Subcutaneous abdominal adipose tissue (tissue), 5 donors: ENCODE measurements around the gene LRRTM3.

Experiments
- H3K27ac ChIP-seq: one replicate; pipeline ENCODE4 v1.7.0; 2013; ENCODE audit warnings: low read depth, mild to moderate bottlenecking, inconsistent platforms, low read length, moderate library complexity
- H3K27me3 ChIP-seq, 5 donors: one replicate each; pipeline ENCODE4 v1.7.0; 2013; ENCODE audit warnings: low read length in 5 of 5, inconsistent platforms in 1 of 5; ENCODE audit not compliant: control insufficient read depth in 5 of 5, insufficient read depth in 4 of 5
- H3K36me3 ChIP-seq, 5 donors: one replicate each; pipeline ENCODE4 v1.7.0; 2013; ENCODE audit warnings: low read length in 5 of 5; ENCODE audit not compliant: control insufficient read depth in 5 of 5, insufficient read depth in 5 of 5
- H3K4me1 ChIP-seq, 5 donors: one replicate each; pipeline ENCODE4 v1.7.0; 2013; ENCODE audit warnings: low read length in 5 of 5, mild to moderate bottlenecking in 3 of 5, moderate library complexity in 1 of 5; ENCODE audit not compliant: control insufficient read depth in 5 of 5, insufficient read depth in 5 of 5
- H3K4me3 ChIP-seq, 5 donors: one replicate each; pipeline ENCODE4 v1.7.0; 2013; ENCODE audit warnings: low read length in 5 of 5, low read depth in 1 of 5
- H3K9ac ChIP-seq, 5 donors: one replicate each; pipeline ENCODE4 v1.7.0; 2013; ENCODE audit warnings: low read length in 5 of 5, mild to moderate bottlenecking in 4 of 5, moderate library complexity in 3 of 5
- H3K9me3 ChIP-seq, 5 donors: one replicate each; pipeline ENCODE4 v1.7.0; 2013; ENCODE audit warnings: low read length in 5 of 5; ENCODE audit not compliant: control insufficient read depth in 5 of 5
- donor health status: healthy.
- donor health status: healthy.
- donor health status: healthy.
- donor health status: healthy.
- donor health status: healthy.

The LRRTM3 gene

DNA sequence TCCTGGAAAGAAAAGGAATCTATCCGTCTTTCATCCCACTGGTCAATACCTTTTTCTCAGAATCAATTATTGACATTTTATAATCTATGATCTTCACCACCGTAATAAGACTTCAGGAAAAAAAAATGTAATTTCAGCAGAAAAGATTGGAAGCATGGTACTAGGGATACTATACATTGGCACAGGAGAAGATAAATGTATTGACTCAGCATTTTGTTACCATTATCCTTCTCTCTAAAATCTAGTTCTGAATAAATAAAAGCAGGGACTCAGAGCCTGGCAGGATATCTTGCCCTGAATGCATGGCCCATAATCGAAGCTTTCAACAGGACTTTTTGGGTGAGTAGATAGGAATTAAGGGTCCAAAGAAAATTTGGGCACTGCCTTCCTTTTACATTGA, 120.7 kb downstream of the LRRTM3 start:
- Histone ChIP-seq H3K4me1 (no peaks in the 10 kb centered on the region), H3K4me3 (no peak overlapping the region), H3K9me3 (no peaks in the 10 kb centered on the region), H3K27me3 (no peaks in the 10 kb centered on the region), H3K27ac (no peak overlapping the region), H3K9ac (no peak overlapping the region), H3K36me3 (no peaks in the 10 kb centered on the region)

DNA sequence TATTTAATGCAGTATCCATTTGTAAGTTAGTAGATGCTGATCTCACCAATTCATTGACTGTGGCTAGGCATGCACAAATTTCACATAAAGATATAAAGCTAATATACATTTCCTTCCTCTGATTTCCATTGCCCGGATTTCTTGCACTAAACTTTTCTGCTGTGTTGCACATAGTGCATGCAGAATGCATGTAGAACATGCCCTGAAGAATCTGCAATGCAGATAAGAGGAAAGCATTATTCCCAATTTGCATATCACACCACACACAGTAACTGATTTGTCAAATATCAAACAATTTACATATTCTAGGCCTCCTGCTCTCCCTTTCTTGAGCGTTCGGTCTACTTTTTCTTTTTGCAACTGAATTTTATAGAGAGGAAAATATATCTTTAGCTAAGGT, 124.2 kb downstream of the LRRTM3 start:
- no peak overlapping the region for H3K4me3 ChIP-seq

DNA sequence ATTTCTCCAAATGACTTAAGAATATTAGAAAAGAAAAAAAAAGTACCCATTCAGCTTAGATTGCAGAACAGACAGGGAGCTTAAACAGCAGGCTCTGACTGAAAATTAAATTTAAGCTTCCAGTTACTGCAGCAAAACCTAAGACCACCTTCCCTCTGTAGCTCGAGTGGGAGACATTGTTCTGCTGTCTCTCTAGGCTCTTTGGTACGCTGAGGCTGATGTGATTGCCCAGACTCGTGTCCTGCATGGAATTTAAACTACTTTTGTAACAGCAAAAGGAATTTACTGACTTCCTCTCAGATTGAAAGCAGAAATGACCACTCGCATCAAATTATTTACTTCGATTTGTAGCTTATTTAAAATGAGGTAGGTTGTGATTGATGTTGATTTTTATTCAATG, 124.6 kb downstream of the LRRTM3 start:
- no peak overlapping the region for H3K4me3 ChIP-seq
- no peaks in the 10 kb centered on the region for H3K36me3 ChIP-seq
- no peaks in the 10 kb centered on the region for H3K27me3 ChIP-seq
- no peaks in the 10 kb centered on the region for H3K4me1 ChIP-seq
- H3K9ac ChIP-seq: no peak overlapping the region
- H3K27ac ChIP-seq: no peak overlapping the region
- no peaks in the 10 kb centered on the region for H3K9me3 ChIP-seq

More for the DNA sequence above, 124.2 kb downstream of the LRRTM3 start:
- H3K9me3 ChIP-seq: no peaks in the 10 kb centered on the region
- H3K36me3 ChIP-seq: no peaks in the 10 kb centered on the region
- no peaks in the 10 kb centered on the region for H3K27me3 ChIP-seq
- H3K27ac ChIP-seq: no peak overlapping the region
- H3K4me1 ChIP-seq: no peaks in the 10 kb centered on the region
- H3K9ac ChIP-seq: no peak overlapping the region

DNA sequence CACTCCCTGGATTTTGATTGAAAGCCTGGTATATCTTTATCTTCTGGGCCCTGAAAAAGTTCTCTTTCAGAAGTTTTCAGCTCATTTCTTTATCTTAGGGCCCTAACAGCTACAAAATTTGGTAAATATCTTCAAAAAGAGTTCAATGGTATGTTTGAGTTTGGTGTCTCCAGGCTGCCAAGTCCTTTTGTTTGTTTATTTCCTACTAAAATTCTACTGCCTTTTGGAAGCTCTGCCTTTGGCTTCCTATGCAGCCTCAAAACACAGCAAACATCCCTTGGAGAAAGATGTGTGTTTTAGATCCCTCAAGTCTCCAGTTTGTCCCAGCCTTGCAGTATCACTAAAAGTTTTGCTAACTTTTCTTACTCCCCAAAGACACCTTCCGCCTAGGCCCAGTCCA, 146.8 kb downstream of the LRRTM3 start:
- no peak overlapping the region for H3K4me3 ChIP-seq
- no peaks in the 10 kb centered on the region for H3K36me3 ChIP-seq
- H3K9me3 ChIP-seq: no peaks in the 10 kb centered on the region
- H3K27me3 ChIP-seq: no peaks in the 10 kb centered on the region
- H3K9ac ChIP-seq: no peak overlapping the region
- no peak overlapping the region for H3K27ac ChIP-seq
- H3K4me1 ChIP-seq: no peaks in the 10 kb centered on the region

DNA sequence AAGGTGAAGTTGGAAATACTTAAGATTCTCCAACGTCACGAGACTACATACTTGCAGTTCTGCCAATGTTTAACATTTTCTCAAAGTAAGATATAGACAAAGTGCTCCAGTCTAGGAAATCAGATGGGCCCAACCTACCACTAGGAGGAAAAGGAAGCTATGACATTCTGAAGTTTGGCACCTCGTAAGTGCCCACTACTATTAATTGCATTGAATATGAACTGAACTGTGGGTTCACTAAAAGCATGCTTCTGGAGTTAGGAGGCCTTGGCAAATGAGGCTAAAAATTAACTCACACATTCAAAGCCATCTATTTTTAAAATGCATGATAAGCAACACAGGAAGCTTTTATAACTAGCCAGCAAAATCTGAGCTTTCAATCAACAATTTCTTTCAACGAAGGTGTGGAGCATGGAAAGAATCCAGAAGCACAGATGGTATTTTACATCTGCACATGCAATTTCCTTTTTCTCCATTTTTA, 149.7 kb downstream of the LRRTM3 start:
- Histone ChIP-seq H3K9ac (no peak overlapping the region), H3K27me3 (no peaks in the 10 kb centered on the region), H3K36me3 (no peaks in the 10 kb centered on the region), H3K9me3 (no peaks in the 10 kb centered on the region), H3K4me3 (no peak overlapping the region), H3K27ac (no peak overlapping the region), H3K4me1 (no peaks in the 10 kb centered on the region)

DNA sequence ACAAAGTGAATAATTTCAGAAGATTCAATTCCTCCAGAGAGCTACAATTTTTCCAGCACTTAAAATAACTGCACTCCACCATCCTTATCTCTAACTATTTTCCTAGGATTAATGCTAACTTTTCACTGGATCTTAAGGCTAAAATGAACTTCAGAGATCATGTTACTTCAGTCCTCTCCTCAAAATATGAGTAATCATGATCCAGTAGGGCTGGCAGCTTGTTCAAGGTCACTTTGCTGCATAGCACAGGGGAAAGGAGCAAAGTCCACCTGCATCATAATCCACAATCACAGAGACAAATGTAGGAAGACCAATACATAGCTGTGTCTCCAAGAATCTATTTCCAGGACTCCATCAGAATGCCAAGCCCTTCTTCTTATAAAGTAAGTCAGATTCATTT, 150.3 kb downstream of the LRRTM3 start:
- Histone ChIP-seq H3K9ac (no peak overlapping the region), H3K4me1 (no peaks in the 10 kb centered on the region), H3K36me3 (no peaks in the 10 kb centered on the region), H3K4me3 (no peak overlapping the region), H3K27ac (no peak overlapping the region), H3K27me3 (no peaks in the 10 kb centered on the region), H3K9me3 (no peaks in the 10 kb centered on the region)

DNA sequence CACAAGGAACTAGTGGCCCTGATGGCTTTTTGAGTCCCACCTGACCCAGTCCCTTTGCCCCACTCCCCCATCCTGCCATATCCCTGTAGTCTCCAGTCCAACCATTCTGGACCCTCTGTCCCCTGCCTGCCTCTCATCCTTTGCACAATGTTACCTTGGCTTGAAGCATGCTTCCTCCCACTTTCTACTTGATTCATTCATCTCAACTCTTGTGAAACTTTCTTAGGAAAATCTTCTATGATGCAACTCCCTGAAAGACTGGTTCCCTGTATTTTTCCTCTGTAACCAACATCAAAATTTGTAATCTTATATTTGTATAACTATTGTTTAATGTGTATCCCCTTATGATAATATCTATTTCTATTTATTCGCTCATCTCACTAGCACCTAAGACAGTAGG, 151.5 kb downstream of the LRRTM3 start:
- Histone ChIP-seq H3K27ac (no peak overlapping the region), H3K27me3 (no peaks in the 10 kb centered on the region), H3K9ac (no peak overlapping the region), H3K4me3 (no peak overlapping the region), H3K36me3 (no peaks in the 10 kb centered on the region), H3K4me1 (no peaks in the 10 kb centered on the region), H3K9me3 (no peaks in the 10 kb centered on the region)

DNA sequence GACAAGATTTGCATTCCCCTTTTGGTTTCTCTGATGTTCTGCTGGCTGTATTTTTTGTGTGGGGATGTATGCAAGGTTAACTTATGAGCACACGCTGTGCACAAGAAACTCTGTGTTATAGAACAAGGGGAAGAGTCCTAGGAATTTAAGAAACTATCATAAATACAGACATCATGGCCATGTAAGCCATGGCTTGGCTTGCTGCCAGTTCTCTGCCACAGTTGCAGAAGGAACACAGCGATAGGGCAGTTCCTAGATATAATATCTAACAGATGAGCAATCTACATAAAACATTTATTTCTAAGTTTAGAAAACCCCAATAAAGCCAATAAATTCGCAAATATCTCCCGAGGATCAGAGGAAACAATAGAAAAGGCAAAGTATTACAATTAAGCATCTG, 153.3 kb downstream of the LRRTM3 start:
- no peaks in the 10 kb centered on the region for H3K9me3 ChIP-seq
- H3K9ac ChIP-seq: no peak overlapping the region
- no peaks in the 10 kb centered on the region for H3K36me3 ChIP-seq
- H3K4me1 ChIP-seq: no peaks in the 10 kb centered on the region
- no peak overlapping the region for H3K27ac ChIP-seq
- H3K27me3 ChIP-seq: no peaks in the 10 kb centered on the region
- H3K4me3 ChIP-seq: no peak overlapping the region

DNA sequence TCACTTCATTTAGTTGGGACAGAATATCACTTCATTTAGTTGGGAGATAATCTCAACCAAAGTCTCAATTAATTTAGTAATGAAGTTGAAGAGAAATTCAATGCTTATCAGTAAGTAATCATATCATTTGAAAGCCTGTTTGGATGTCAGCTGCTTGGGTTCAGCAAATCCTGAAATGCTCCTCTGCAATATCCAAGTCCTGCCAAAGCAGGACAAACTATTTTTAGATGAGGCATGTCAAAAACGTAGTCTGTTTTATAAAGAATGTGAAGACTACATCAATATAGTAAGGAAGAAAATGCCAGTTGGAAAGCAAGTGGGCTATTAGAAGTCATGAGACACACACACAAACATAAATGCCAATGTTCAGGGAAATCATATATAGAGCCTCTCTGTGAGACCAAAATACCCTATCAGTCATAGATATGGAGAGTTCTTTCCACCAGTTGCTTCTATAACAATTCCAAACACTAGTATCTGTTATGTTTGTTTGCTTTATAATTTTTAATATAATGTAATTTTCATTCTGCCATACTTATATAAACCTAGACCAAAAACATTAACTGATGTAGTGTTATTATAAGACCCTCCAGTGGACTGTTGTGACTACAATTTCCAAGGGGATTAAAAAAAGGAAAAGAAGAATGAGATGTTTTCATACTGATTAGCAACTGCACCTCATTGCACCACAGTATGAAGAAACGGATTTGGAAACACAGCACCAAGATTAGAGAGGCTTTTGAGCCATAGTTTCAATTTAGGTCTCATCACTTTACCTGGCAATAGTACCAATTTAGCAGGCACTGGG, 160.7 kb downstream of the LRRTM3 start:
- peaks cover 0 to 11% (median 3%) of the 10 kb centered on the region in 5 donors for H3K4me1 ChIP-seq
- H3K27me3 ChIP-seq: no peaks in the 10 kb centered on the region
- H3K36me3 ChIP-seq: no peaks in the 10 kb centered on the region
- no peak overlapping the region for H3K9ac ChIP-seq
- H3K9me3 ChIP-seq: no peaks in the 10 kb centered on the region
- H3K27ac ChIP-seq: no peak overlapping the region
- H3K4me3 ChIP-seq: no peak overlapping the region

DNA sequence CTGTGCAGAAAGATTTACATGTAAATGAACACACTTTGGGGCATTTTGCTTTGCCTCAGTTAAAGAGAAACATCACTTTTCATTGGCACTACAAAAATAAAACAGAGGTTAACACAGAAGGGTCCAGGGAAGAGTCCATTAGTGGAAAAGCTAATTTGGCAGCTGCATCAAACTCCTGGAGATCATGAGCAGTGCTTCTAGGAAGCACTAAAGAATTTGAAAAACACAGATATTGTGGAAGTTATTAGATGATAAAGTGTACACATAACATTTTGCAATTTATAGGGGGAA, 161.2 kb downstream of the LRRTM3 start:
- Histone ChIP-seq H3K9ac (no peak overlapping the region), H3K9me3 (no peaks in the 10 kb centered on the region), H3K4me1 (peaks cover 0 to 11% (median 3%) of the 10 kb centered on the region in 5 donors), H3K36me3 (no peaks in the 10 kb centered on the region), H3K27me3 (no peaks in the 10 kb centered on the region), H3K4me3 (no peak overlapping the region), H3K27ac (no peak overlapping the region)
